Left lung (tissue), 10 donors: ENCODE results near the gene ADD2. TPM values are rescaled to one million over a fixed set of nuclear protein-coding genes. Genes with fewer than 3 reads are reported as not detected.

Experiments used
- ATAC-seq: fragments of 200-7000 bp; cut with Tn5 transposase; one replicate; pipeline ENCODE4 v1.9.1; 2020; ENCODE audit warnings: moderate library complexity
- DNase-seq, 4 donors: peaks; one replicate each; pipeline ENCODE4 v3.0.0-alpha.2; 2013 to 2020
- H3K27ac ChIP-seq, 2 donors: fragments of 200-600 bp; sonication (generic) in 1 of 2; one replicate each; pipeline versions ENCODE4 v1.5.0 to v1.8.0; 2020 to 2021
- H3K27me3 ChIP-seq, 2 donors: fragments of 200-600 bp; sonication (generic) in 1 of 2; one replicate each; pipeline versions ENCODE4 v1.5.0 to v1.8.0; 2020 to 2021
- H3K36me3 ChIP-seq, 2 donors: fragments of 200-600 bp; sonication (generic) in 1 of 2; one replicate each; pipeline versions ENCODE4 v1.5.0 to v1.8.0; 2020 to 2021
- H3K4me1 ChIP-seq, 2 donors: fragments of 200-600 bp; one replicate each; pipeline ENCODE4 v1.8.0; 2021
- H3K4me3 ChIP-seq, 2 donors: fragments of 200-600 bp; sonication (generic) in 1 of 2; one replicate each; pipeline versions ENCODE4 v1.5.0 to v1.8.0; 2020 to 2021; ENCODE audit warnings: mild to moderate bottlenecking in 1 of 2
- H3K9me3 ChIP-seq, 2 donors: fragments of 200-600 bp; sonication (generic) in 1 of 2; one replicate each; pipeline versions ENCODE4 v1.5.0 to v1.8.0; 2020 to 2021
- CTCF ChIP-seq, 2 donors: fragments of 200-600 bp; sonication (generic) in 1 of 2; IDR thresholded peaks; one replicate each; pipeline versions ENCODE4 v1.5.0 to v1.8.0; 2021; ENCODE audit warnings: antibody characterized with exemption in 2 of 2
- intact Hi-C, 2 donors: fragments of 100-400 bp; cut with DNase I; formaldehyde crosslinking; loops; one replicate each; pipeline versions ENCODE4 v1.11.2 to v1.14.2; 2022
- polyA plus RNA-seq, 6 donors: library from polyadenylated mRNA; unstranded; fragments of 120-200 nt; gene quantifications; one replicate each; pipeline ENCODE4 v1.2.1, GENCODE V29; 2013; ENCODE audit not compliant: insufficient read length in 6 of 6
- total RNA-seq, 2 donors: library from RNA; stranded (reverse); fragmentation: NEBNext Ultra II Directional; extraction: Animal tissue kit (Norgen Biotek cat#: 25700); gene quantifications; one replicate each; pipeline ENCODE4 v1.2.1, GENCODE V29; 2021
- donor health status: DM: no; HTN: yes; CAD: no.
- donor health status: DM: no; HTN: no; CAD: no.

ADD2 gene
- total and polyA plus RNA-seq, 8 donors = 0.92 to 12.2 (median 6.5) TPM

GRCh38 chr2:70673041-70673647 is 94.9 kb downstream of the ADD2 start:
- Histone ChIP-seq H3K9me3 (no peaks in the 10 kb centered on the region), H3K27me3 (no peaks in the 10 kb centered on the region), H3K36me3 (no peaks in the 10 kb centered on the region), H3K27ac (no peak overlapping the region), H3K4me3 (no peak overlapping the region), H3K4me1 (no peaks in the 10 kb centered on the region)
- TF ChIP-seq CTCF (IDR thresholded peaks at IDR 0.05) = no peak
- DNase-seq (no peak), ATAC-seq (no peak)
- intact Hi-C loops = no loop called here

DNA sequence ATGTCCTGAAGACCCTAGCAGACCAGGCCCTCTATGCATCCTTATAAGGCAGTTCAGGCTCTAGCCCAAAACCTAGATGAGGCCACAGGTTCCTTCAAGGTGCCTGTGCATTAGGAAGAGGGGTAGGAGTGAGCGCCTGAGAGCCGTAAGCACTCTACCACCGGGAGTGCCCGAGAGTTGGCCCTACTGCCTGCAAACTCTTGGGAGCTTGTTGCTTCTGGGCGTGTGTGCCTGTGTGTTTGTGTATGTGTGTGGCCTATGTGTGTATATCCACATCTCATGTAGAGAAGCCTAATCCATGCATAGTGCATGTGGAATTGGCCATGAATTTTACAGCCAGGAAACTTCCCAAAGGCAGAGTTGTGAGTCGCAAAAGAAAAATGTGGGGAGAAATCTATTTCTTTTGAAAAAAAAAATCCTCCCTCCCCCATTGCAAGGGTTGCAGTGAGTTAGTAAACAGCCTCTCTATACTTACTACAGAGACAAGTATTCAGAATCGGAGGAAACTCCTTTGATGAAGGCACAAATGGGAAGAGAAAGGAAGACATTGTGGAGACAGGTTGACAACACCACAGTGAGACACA is 96.8 kb downstream of the ADD2 start:
- Histone ChIP-seq H3K27me3 (no peaks in the 10 kb centered on the region), H3K27ac (no peak overlapping the region), H3K9me3 (no peaks in the 10 kb centered on the region), H3K4me1 (no peaks in the 10 kb centered on the region), H3K36me3 (no peaks in the 10 kb centered on the region), H3K4me3 (no peak overlapping the region)
- no peak for DNase-seq
- intact Hi-C loops = no loop called here
- ATAC-seq = no peak
- no peak for TF ChIP-seq CTCF (IDR thresholded peaks at IDR 0.05)

- intact Hi-C loops = no loop called here
- Histone ChIP-seq H3K36me3 (no peaks in the 10 kb centered on the region), H3K27ac (no peak overlapping the region), H3K9me3 (no peaks in the 10 kb centered on the region), H3K4me1 (no peaks in the 10 kb centered on the region), H3K27me3 (no peaks in the 10 kb centered on the region), H3K4me3 (no peak overlapping the region)
- no peak for TF ChIP-seq CTCF (IDR thresholded peaks at IDR 0.05)
- DNase-seq (no peak), ATAC-seq (no peak)
Observed at GRCh38 chr2:70670626-70671025, 97.4 kb downstream of the ADD2 start.

GRCh38 chr2:70670202-70670601 is 97.8 kb downstream of the ADD2 start:
- no peaks in the 10 kb centered on the region for H3K36me3 ChIP-seq
- ATAC-seq (no peak), DNase-seq (no peak)
- H3K27ac ChIP-seq = no peak overlapping the region
- H3K9me3 ChIP-seq = no peaks in the 10 kb centered on the region
- no peak overlapping the region for H3K4me3 ChIP-seq
- H3K27me3 ChIP-seq = no peaks in the 10 kb centered on the region
- no peaks in the 10 kb centered on the region for H3K4me1 ChIP-seq
- intact Hi-C loops = no loop called here
- TF ChIP-seq CTCF (IDR thresholded peaks at IDR 0.05) = no peak

DNA sequence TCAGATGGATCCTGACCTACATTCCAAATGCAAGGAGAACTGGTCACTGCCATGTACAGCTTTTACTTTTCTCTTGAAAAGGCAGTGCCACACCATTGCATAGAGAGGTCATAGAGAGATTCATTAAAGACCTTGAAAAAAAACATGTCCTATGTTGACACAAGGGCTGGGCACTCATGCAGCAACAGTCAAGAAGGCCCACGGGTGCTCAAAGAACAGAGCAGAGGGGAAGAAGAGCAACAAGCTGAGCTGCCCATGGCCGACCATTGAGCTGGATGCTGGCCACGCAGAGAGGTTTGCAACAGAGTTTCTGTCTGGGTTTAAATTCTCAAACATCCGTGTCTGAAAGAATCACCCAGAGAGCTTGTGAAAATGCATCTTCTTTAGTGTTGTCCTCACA is 99.1 kb downstream of the ADD2 start:
- H3K9me3 ChIP-seq = no peaks in the 10 kb centered on the region
- no peaks in the 10 kb centered on the region for H3K4me1 ChIP-seq
- H3K4me3 ChIP-seq = no peak overlapping the region
- DNase-seq (no peak), ATAC-seq (no peak)
- no peak for TF ChIP-seq CTCF (IDR thresholded peaks at IDR 0.05)
- no peaks in the 10 kb centered on the region for H3K27me3 ChIP-seq
- H3K27ac ChIP-seq = no peak overlapping the region
- H3K36me3 ChIP-seq = no peaks in the 10 kb centered on the region
- intact Hi-C loops = no loop called here
